ENCODE data around the gene GTF2I.
A peak's percentile ranks its signal among the peaks of the same experiment; 100 is the strongest.
"Not testable (repeated sequence)": the region's sequence is repeated elsewhere in the genome, so short reads cannot be mapped to it uniquely, and the experiment has no call there.

Gene GTF2I

GRCh38 chr7:74781746-74782145 lies 124.2 kb downstream of the GTF2I start:
- not testable (repeated sequence) for DNase-seq

DNA sequence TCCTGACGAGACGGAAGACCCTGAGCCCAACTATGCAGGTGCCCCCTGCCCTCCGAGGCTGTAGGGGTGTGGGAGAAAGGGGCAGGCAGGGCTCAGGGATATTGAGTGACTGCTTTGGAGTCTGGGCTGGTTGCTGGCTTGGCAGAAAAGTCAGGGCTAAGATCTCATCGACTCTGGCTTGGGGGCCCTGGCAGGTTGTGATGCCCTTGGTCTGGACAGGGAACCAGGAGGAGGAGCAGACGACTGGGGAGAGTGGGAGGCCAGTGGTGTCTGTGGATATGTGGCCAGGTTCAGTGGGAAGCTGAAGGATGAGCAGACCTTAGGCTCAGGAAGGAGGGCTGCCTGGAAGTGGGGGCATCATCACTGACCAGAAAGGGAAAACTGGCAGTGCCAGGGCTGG lies 126.1 kb downstream of the GTF2I start:
- DNase-seq = not testable (repeated sequence)

- peak; percentile 99 for DNase-seq
Observed at GRCh38 chr7:74788369-74789150, 131.0 kb downstream of the GTF2I start.

DNA sequence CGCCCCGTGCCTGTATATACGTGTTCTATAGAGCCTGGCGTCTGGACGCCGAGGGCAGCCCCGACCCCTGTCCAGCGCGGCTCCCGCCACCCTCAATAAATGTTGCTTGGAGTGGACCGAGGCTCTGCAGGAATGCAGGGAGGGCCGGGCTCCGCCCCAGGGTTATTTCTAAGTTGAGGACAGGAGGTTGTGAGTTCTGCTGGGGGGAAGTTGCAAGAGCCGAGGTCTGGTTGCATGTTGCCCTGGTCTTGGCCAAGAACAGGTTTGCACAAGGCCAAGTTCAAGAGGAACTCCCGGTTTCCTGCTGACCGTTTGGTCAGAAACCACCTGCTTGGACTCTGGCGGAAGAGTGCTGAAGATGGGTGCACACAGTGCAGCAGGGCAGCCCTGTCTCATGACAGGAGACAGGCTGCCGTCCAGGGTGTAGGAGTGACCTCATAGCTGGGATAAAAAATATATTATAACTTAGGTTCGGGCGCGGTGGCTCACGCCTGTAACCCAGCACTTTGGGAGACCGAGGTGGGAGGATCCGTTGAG lies 131.8 kb downstream of the GTF2I start:
- DNase-seq = not testable (repeated sequence)

DNA sequence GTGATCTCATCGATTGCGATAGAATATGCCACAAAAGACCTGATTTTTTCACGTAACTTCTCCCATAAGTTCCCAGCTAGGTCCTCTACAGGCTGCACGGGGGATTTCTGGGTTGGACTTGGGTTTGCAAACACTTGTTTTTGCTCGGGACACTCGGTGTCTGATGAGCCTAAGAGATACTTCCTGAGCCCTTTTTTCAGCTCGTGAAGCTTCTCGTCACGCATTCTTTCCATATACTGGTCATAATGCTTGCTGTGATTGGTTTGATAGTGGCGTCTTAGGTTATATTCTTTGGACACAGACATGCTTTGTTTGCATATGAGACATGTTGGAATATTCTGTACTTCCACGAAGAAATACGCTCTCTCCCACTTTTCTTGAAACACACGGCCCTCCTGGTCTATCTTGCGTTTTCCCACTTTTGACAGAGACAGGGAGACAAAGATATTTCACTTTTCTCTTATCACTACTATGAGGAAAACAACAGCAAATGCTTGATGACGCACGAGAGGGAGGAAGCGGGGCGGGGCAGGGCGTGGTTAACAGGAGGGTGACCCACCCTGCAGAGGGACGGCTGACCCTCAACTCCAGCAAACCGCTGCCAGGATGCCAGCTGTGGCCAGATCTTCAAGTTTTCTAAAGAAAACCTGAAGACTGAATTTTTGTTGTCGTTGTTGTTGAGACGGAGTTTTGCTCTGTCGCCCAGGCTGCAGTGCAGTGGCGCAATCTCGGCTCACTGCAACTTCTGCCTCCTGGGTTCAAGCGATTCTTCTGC lies 140.5 kb downstream of the GTF2I start:
- DNase-seq = not testable (repeated sequence)

DNA sequence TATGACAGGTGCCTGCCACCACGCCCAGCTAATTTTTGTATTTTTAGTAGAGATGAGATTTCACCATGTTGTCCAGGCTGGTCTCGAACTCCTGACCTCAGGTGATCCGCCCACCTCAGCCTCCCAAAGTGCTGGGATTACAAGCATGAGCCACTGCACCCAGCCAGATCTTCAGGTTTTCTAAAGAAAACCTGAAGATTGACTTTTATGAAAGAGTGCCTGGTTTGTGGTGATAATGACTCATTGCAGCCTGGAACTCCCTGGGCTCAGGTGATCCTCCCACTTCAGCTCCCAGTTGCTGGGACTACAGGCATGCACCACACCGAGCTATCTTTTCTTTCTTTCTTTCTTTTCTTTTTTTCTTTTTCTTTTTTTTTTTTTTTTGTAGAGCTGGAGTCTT lies 141.1 kb downstream of the GTF2I start:
- not testable (repeated sequence) for DNase-seq
